ENCODE data around the gene CEP112.

The CEP112 gene

DNA sequence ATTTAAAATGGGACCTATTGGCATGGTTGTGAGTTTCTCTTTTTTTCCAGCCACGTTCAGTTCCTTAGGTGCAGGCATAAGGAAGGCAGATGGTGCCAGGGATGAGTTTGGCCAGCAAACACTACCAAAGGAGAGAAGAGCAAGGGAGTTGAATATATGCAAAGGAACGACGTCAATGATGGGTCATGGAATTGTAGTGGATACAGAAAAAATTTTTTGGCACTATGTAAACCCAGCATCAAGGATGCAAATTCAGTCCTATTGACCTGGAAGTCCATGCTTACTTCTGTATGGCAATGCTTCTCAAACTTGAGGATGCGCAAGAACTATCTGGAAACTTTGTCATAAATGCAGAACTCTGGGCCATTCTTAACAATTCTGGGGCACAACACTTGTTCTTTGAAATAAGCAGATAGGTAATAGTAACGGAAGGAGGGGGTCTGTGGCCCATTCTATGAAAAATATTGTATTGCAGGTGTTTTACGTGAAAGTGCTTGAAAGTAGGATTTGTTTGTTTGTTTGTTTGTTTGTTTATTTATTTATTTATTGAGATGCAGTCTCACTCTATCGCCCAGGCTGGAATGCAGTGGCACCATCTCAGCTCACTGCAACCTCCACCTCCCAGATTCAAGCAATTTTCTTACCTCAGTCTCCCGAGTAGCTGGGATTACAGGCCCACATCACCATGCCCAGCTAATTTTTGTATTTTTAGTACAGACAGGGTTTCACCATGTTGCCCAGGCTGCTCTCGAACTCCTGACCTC, 19.3 kb upstream of the CEP112 start:
- DNase-seq (ENCODE audit: low read depth in 1 of 2, low spot score in 1 of 2) = no peak

GRCh38 chr17:66210208-66210574, 18.3 kb upstream of the CEP112 start:
- DNase-seq (ENCODE audit: low read depth in 1 of 2, low spot score in 1 of 2) = no peak

DNA sequence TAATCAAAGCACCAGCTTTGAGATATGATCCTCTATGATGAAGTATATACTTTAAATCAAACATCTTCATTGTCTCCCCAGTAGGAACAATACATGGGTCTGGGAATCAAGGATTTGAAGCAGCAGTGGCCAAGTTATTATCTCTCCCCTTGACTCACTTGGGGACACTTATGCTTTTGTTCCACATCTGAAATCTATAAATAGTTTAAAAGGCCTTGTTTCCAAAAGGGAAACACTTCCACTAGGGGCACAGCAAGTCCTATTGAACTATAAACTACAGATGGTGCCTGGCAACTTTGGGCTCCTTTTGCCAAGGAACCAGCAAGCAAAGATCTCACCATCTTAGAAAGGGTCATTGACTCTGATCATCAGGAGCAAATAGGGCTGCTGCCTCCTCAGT, 16.0 kb upstream of the CEP112 start:
- no peak for DNase-seq (ENCODE audit: low read depth in 1 of 2, low spot score in 1 of 2)

DNA sequence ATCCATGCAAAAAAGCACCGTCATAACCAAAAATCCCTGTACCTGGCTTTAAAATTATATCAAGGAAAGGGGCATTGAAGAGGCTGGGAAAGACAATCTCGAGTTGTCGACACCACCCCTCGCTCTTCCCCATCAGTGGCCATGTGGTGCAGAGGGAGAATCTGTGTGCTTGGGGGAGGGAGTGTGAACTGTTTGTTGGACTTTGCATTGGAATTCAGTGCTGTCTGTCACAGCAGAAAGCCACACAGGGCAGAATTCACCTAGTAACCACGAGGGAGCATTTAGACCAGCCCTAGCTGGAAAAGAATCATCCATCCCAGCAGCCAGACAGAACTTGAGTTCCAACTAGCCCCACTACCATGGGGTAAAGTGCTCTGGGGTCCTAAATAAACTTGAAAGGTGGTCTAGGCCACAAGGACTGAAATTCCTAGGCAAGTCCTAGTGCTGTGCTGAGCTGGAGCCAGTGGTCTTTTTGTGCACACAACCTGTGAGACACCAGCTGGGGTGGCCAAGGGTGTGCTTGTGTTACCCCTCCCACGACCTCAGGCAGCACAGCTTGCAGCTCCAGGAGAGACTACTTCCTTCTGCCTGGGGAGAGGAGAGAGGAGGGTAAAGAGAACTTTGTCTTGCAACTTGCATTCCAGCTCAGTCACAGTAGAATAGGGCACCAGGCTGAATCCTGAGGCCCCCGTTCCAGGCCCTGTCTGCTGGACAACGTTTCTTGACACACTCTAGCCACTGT, 11.5 kb upstream of the CEP112 start:
- DNase-seq (ENCODE audit: low read depth in 1 of 2, low spot score in 1 of 2) = no peak

DNA sequence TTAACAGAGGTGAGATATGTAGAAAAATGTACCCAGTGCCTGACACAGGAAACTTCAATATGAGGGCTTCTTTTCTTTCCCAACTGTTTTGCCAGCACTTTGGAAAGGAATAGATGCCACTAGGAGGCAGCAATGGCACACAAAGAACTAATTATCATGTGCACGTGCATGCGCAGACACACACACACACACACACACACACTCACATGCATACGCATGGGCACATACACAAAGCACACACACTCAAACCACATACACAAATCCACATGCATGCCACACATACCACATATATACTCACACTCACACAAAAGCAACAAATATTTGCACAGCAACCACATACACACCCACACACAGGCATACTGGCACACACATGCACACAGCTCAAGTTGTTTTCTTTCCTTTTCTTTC, 8.8 kb upstream of the CEP112 start:
- DNase-seq (ENCODE audit: low read depth in 1 of 2, low spot score in 1 of 2) = peak in 1 of 2 donors; percentile 50

- no peak for DNase-seq (ENCODE audit: low read depth in 1 of 2, low spot score in 1 of 2)
Measured at GRCh38 chr17:66198242-66198641, 6.3 kb upstream of the CEP112 start.

DNA sequence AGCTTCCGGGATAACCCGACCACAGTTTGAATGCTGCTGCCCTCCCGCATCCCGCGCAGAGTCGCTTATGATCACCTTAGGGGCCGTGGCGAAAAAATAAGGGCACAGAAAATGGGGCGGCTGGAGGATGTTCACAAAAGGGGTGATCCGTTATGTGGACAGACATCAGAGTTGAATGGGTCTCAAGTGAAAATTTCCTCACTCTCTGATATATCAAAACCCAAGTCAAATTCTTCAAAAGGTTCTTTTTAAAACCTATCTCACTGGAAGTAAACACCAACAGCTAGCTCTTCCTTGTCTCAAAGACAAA, 400 bp upstream of the CEP112 start:
- no peak for DNase-seq (ENCODE audit: low read depth in 1 of 2, low spot score in 1 of 2)

GRCh38 chr17:66190738-66191592, 968 bp downstream of the CEP112 start:
- DNase-seq (ENCODE audit: low read depth in 1 of 2, low spot score in 1 of 2) = no peak

DNA sequence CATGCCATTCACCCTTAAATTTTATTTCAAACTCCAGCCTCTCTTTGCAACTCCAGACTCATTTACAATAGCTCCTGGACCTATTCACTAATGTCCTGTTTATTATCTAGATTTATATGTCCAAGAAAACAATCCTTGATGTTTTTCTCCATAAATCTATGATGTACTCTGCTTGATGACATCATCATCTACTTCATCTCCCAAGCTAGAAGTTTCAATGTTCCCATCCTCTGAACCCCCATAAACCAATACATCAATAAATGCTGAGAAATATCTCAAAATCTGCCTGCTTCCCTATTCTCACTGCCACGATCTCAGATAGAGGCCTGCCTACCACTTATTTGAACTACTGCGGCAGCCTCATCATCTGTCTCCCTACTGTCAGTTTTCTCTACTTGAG, 4.2 kb downstream of the CEP112 start:
- DNase-seq (ENCODE audit: low read depth in 1 of 2, low spot score in 1 of 2) = no peak

- DNase-seq (ENCODE audit: low read depth in 1 of 2, low spot score in 1 of 2) = no peak
Measured at GRCh38 chr17:66185862-66186261, 6.1 kb downstream of the CEP112 start.

DNA sequence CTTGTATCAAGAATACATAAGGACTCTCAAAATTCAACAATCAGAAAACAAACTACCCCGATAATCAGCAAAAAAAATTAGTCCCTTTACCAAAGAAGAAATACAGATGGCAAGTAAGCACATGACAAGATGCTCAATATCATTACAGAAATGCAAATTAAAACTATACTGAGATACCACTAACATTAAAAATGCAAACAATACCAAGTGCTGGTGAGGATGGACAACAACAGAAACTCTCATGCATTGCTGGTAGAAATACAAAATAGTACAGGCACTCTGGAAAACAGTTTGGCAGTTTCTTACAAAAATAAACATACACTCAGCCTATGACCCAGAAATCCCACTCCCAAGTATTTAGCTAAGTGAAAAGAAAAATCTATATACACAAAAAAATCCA, 7.5 kb downstream of the CEP112 start:
- no peak for DNase-seq (ENCODE audit: low read depth in 1 of 2, low spot score in 1 of 2)

DNA sequence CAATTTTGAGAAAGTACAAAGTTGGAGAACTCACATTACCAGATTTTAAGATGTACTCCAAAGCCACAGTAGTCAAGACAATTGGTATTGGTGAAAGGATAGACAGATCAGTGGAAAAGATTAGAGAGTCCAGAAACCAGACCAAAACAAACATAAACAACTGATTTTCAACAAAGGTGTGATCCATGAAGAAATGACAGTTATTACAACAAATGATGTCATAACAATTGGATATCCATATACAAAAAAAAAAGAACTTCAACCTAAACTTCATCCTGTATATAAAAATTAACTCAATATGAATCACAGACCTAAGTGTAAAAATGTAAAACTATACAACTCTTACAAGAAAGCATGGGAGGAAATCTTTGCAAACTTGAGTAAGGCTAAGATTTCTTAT, 8.4 kb downstream of the CEP112 start:
- no peak for DNase-seq (ENCODE audit: low read depth in 1 of 2, low spot score in 1 of 2)

- DNase-seq (ENCODE audit: low read depth in 1 of 2, low spot score in 1 of 2) = no peak
Measured at GRCh38 chr17:66178642-66179041, 13.3 kb downstream of the CEP112 start.

DNA sequence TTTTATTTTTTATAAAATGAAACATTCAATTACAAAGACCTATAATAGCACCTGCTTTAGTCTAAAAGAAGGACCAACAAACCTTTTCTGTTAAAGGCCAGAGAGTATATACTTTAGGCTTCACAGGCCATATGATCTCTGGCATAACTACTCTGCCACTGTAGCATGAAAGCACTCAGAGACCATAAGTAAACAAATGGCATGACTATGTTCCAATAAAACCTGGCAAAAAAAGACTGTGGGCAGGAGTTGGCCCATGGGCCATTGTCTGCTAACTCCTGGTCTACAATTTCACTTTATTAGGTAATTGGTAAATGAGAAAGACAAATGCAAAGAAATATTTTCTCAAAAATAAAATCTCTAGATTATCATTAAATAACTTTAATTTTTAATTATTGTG, 14.9 kb downstream of the CEP112 start:
- no peak for DNase-seq (ENCODE audit: low read depth in 1 of 2, low spot score in 1 of 2)

DNA sequence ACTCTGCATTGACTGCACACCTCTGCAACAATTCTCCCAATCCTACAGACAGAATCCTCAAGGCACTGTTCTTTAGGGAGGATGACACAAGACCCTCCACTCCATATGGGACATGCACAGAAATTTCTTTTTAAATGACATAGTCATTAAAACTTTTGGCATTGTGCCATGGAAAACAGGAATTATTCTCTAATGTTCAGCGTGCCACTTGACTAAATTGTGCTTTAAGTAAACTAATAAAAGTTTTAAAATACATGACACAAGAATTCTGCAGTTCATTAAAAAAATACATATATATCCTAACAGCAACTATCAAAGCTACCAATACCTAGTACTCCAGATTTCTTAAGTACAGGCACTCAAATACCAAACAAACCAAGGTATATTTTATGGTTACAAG, 16.0 kb downstream of the CEP112 start:
- DNase-seq (ENCODE audit: low read depth in 1 of 2, low spot score in 1 of 2) = no peak

- DNase-seq (ENCODE audit: low read depth in 1 of 2, low spot score in 1 of 2) = no peak
Measured at GRCh38 chr17:66172691-66173223, 19.2 kb downstream of the CEP112 start.

GRCh38 chr17:66172144-66172543, 19.8 kb downstream of the CEP112 start:
- no peak for DNase-seq (ENCODE audit: low read depth in 1 of 2, low spot score in 1 of 2)

DNA sequence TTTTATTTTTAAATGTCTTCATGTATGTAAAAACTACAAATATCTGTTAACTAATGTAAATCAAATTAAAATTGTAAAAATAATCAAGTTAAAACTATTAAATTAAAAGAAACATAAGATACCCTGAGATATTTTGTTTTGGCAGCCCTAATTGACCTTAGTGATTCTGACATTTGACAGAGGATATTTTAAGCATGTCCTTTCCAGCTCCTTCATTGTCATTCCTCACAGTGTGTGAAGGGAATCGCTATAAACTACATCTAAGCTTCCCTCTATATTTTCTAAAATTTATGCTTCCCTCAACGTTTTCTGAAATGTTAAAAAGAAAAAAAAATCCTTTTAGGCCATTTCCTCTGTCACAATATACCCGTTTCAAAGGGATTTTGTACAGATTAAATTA, 20.2 kb downstream of the CEP112 start:
- DNase-seq (ENCODE audit: low read depth in 1 of 2, low spot score in 1 of 2) = no peak

DNA sequence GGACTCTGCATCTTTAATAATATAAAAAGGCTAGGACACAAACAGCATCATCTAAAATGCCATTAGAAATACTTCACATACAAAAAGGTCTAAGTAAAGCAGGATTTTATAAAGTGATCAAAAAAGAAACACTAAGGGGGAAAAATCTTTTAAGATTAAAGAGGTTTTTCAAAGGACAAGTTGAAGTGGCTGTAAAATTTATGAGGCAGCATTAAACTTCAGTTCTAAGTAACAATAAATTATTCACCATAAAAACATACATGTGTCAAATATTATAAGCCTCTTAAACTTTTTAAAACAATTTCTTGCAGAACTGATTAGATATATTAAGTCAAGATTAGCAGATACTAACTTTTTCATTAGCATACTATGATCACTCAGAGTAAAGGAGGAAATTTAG, 20.8 kb downstream of the CEP112 start:
- no peak for DNase-seq (ENCODE audit: low read depth in 1 of 2, low spot score in 1 of 2)

DNA sequence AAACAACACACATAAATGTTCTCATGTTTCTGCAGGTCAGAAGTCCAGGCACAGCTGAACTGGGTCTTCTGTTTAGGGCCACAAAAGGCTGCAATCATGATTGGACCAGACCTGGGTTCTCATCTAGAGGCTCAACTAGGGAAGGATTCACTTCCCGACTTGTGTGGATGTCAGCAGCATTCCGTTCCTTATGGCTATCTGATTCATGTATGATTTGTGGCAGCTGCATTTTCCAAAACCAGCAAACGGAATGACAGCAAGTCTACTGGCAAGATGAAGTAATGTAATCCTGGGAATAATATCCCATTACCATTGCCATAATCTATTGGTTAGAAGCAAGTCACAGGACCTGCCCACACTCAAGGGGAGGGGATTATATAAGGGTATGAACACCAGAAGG, 22.1 kb downstream of the CEP112 start:
- no peak for DNase-seq (ENCODE audit: low read depth in 1 of 2, low spot score in 1 of 2)

DNA sequence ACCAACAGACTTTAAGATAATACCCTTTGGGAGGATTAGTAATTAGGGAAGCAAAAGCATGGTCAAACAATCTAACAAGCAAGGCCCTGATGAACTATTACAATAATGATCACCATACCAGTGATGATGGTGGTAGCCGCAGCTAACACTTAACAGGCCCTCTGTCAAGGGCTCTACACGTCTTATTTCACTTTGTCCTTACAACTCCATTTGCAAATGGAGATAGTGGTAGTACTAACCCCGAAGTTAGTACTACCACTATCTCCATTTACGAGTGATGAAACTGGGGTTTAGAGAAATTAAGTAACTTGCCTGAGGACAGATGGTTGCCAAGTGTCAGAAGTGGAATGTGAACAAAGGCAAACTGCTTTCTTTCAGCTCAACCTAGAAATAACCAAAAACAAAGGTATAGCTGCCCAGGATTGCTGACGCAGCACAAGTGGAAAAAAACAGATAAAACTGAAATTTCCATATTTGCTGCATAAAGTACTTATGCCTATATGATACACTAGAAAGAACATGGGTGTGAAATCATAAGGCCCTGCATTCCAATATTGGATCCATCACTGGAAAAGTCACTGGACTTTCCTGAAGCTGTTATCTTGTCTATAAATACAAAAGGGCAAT, 24.6 kb downstream of the CEP112 start:
- no peak for DNase-seq (ENCODE audit: low read depth in 1 of 2, low spot score in 1 of 2)

All from activated CD4-positive, alpha-beta T cell treated with anti-CD3 and anti-CD28 coated beads, Interleukin-2, amount 50 U/mL, for 24 hours (primary cell).